ENCODE measurements around the gene STAMBPL1. TPM values are rescaled to one million over a fixed set of nuclear protein-coding genes. Genes with fewer than 3 reads are reported as not detected.

STAMBPL1 gene
- total and polyA plus RNA-seq, 4 donors, result 8.4 to 23.9 (median 10.3) TPM

GRCh38 chr10:88853155-88853881 is 26.7 kb upstream of the STAMBPL1 start:
- Histone ChIP-seq H3K36me3 (ENCODE audit: control insufficient read depth, insufficient read depth, low read length) (no peaks in the 10 kb centered on the region), H3K9me3 (ENCODE audit: control insufficient read depth, insufficient read depth, low read length) (no peaks in the 10 kb centered on the region), H3K4me3 (ENCODE audit: low read depth, low read length) (no peak overlapping the region), H3K27ac (ENCODE audit: low read depth, low read length) (no peak overlapping the region), H3K27me3 (ENCODE audit: control insufficient read depth, insufficient read depth, low read length) (no peaks in the 10 kb centered on the region), H3K4me1 (ENCODE audit: control insufficient read depth, insufficient read depth, low read length) (no peaks in the 10 kb centered on the region)
- no peak for DNase-seq (ENCODE audit: low read depth in 4 of 6, low spot score in 6 of 6)
- WGBS (ENCODE audit: insufficient coverage), result 80% methylated on average over 2 of the region's 4 CpGs

GRCh38 chr10:88854684-88855083 is 25.4 kb upstream of the STAMBPL1 start:
- no peak overlapping the region for H3K4me3 ChIP-seq (ENCODE audit: low read depth, low read length)
- 78% methylated on average over 3 of the region's 3 CpGs for WGBS (ENCODE audit: insufficient coverage)

DNA sequence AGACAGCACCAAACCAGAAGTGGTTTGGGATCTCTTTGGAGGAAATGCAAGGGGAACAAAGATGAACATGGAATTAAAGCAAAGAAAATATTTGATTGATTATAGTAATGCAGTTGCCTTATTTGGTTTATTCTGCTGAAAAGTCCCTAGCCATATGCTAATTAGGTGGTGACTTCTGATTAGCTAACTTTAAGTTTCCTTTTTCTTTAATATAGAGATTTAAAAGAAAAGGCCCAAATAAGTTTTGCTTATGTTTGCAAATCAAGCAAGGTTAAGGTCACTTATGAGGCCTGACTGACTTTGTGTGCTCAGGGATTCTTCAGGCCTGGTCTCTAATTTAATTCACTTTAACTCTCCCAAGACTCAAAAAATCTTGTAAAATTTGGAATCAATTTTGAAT is 22.2 kb upstream of the STAMBPL1 start:
- H3K27me3 ChIP-seq (ENCODE audit: control insufficient read depth, insufficient read depth, low read length), result no peaks in the 10 kb centered on the region
- H3K36me3 ChIP-seq (ENCODE audit: control insufficient read depth, insufficient read depth, low read length), result no peaks in the 10 kb centered on the region
- H3K27ac ChIP-seq (ENCODE audit: low read depth, low read length), result no peak overlapping the region
- H3K4me1 ChIP-seq (ENCODE audit: control insufficient read depth, insufficient read depth, low read length), result no peaks in the 10 kb centered on the region
- no peaks in the 10 kb centered on the region for H3K9me3 ChIP-seq (ENCODE audit: control insufficient read depth, insufficient read depth, low read length)
- DNase-seq (ENCODE audit: low read depth in 4 of 6, low spot score in 6 of 6), result no peak
- H3K4me3 ChIP-seq (ENCODE audit: low read depth, low read length), result no peak overlapping the region

More at GRCh38 chr10:88854684-88855083, 25.4 kb upstream of the STAMBPL1 start:
- Histone ChIP-seq H3K27ac (ENCODE audit: low read depth, low read length) (no peak overlapping the region), H3K36me3 (ENCODE audit: control insufficient read depth, insufficient read depth, low read length) (no peaks in the 10 kb centered on the region), H3K9me3 (ENCODE audit: control insufficient read depth, insufficient read depth, low read length) (no peaks in the 10 kb centered on the region), H3K4me1 (ENCODE audit: control insufficient read depth, insufficient read depth, low read length) (no peaks in the 10 kb centered on the region), H3K27me3 (ENCODE audit: control insufficient read depth, insufficient read depth, low read length) (no peaks in the 10 kb centered on the region)
- DNase-seq (ENCODE audit: low read depth in 4 of 6, low spot score in 6 of 6), result no peak

- H3K27ac ChIP-seq (ENCODE audit: low read depth, low read length), result no peak overlapping the region
- no peaks in the 10 kb centered on the region for H3K27me3 ChIP-seq (ENCODE audit: control insufficient read depth, insufficient read depth, low read length)
- no CpG with 5 or more reads among the region's 2 CpGs for WGBS (ENCODE audit: insufficient coverage)
Measured at GRCh38 chr10:88858491-88858890, 21.6 kb upstream of the STAMBPL1 start.

GRCh38 chr10:88861036-88861435 is 19.0 kb upstream of the STAMBPL1 start:
- Histone ChIP-seq H3K4me1 (ENCODE audit: control insufficient read depth, insufficient read depth, low read length) (no peaks in the 10 kb centered on the region), H3K36me3 (ENCODE audit: control insufficient read depth, insufficient read depth, low read length) (no peaks in the 10 kb centered on the region), H3K9me3 (ENCODE audit: control insufficient read depth, insufficient read depth, low read length) (no peaks in the 10 kb centered on the region), H3K27ac (ENCODE audit: low read depth, low read length) (no peak overlapping the region), H3K4me3 (ENCODE audit: low read depth, low read length) (no peak overlapping the region), H3K27me3 (ENCODE audit: control insufficient read depth, insufficient read depth, low read length) (no peaks in the 10 kb centered on the region)
- no CpG with 5 or more reads among the region's 1 CpG for WGBS (ENCODE audit: insufficient coverage)
- DNase-seq (ENCODE audit: low read depth in 4 of 6, low spot score in 6 of 6), result no peak

More at GRCh38 chr10:88858491-88858890, 21.6 kb upstream of the STAMBPL1 start:
- no peaks in the 10 kb centered on the region for H3K9me3 ChIP-seq (ENCODE audit: control insufficient read depth, insufficient read depth, low read length)
- no peaks in the 10 kb centered on the region for H3K36me3 ChIP-seq (ENCODE audit: control insufficient read depth, insufficient read depth, low read length)
- no peak overlapping the region for H3K4me3 ChIP-seq (ENCODE audit: low read depth, low read length)
- no peaks in the 10 kb centered on the region for H3K4me1 ChIP-seq (ENCODE audit: control insufficient read depth, insufficient read depth, low read length)
- no peak for DNase-seq (ENCODE audit: low read depth in 4 of 6, low spot score in 6 of 6)

DNA sequence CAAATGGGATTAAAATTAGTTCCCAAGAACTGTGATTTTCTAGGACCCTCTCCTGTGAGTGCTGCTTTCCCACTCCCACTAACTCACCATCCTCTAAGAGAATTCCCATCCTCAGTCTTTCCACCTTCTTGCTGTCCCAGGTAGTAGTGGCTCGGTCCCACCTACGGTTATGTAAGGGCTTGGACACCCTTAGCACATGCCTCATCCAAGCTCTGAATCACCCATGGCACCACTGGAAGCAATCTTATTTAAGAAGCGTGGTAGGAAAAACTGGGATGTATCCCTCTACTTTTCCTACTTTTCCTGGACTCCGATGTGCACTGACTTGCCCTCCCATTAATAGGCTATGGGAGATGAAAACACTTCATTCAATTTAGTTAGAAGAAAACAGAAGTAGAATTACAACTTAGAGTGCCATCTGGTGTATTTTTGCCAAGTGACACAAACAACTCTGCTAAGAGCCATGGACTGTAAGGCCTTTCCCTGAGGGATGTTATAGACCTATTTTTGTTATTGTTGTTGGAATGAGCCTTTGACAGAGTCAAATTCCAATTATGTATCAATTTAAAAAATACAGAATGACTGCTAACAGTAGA is 14.7 kb upstream of the STAMBPL1 start:
- DNase-seq (ENCODE audit: low read depth in 4 of 6, low spot score in 6 of 6), result peak in 2 of 6 donors; percentile 23 to 37
- no CpG with 5 or more reads among the region's 4 CpGs for WGBS (ENCODE audit: insufficient coverage)

DNA sequence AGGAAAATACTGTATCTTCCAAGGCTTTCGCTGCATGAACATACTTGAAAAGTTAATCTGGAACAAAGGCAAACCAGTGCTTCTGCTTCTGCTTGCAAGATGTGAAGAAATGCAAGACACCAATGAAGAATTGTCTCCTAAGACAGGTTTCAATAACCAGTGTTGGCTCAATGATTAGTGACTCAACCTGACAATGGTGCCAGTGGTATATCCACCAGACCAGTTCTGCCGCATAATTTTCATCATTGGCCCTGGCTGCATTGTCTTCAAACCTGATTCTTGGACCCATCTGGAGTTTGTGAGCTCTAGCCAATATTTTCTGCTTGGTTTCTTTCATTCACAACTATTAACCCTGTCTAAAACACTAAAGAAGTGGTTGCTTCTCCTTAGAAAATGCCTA is 13.6 kb upstream of the STAMBPL1 start:
- H3K9me3 ChIP-seq (ENCODE audit: control insufficient read depth, insufficient read depth, low read length), result no peaks in the 10 kb centered on the region
- DNase-seq (ENCODE audit: low read depth in 4 of 6, low spot score in 6 of 6), result no peak
- H3K27me3 ChIP-seq (ENCODE audit: control insufficient read depth, insufficient read depth, low read length), result no peaks in the 10 kb centered on the region
- no peaks in the 10 kb centered on the region for H3K36me3 ChIP-seq (ENCODE audit: control insufficient read depth, insufficient read depth, low read length)
- no peak overlapping the region for H3K27ac ChIP-seq (ENCODE audit: low read depth, low read length)
- WGBS (ENCODE audit: insufficient coverage), result 78% methylated on average over 2 of the region's 2 CpGs
- H3K4me1 ChIP-seq (ENCODE audit: control insufficient read depth, insufficient read depth, low read length), result no peaks in the 10 kb centered on the region
- no peak overlapping the region for H3K4me3 ChIP-seq (ENCODE audit: low read depth, low read length)

More for the DNA sequence above, 14.7 kb upstream of the STAMBPL1 start:
- no peak overlapping the region for H3K4me3 ChIP-seq (ENCODE audit: low read depth, low read length)
- no peaks in the 10 kb centered on the region for H3K4me1 ChIP-seq (ENCODE audit: control insufficient read depth, insufficient read depth, low read length)
- H3K27ac ChIP-seq (ENCODE audit: low read depth, low read length), result no peak overlapping the region
- H3K27me3 ChIP-seq (ENCODE audit: control insufficient read depth, insufficient read depth, low read length), result no peaks in the 10 kb centered on the region
- H3K9me3 ChIP-seq (ENCODE audit: control insufficient read depth, insufficient read depth, low read length), result no peaks in the 10 kb centered on the region
- H3K36me3 ChIP-seq (ENCODE audit: control insufficient read depth, insufficient read depth, low read length), result no peaks in the 10 kb centered on the region

- Histone ChIP-seq H3K36me3 (ENCODE audit: control insufficient read depth, insufficient read depth, low read length) (no peaks in the 10 kb centered on the region), H3K4me3 (ENCODE audit: low read depth, low read length) (no peak overlapping the region), H3K27me3 (ENCODE audit: control insufficient read depth, insufficient read depth, low read length) (no peaks in the 10 kb centered on the region), H3K4me1 (ENCODE audit: control insufficient read depth, insufficient read depth, low read length) (no peaks in the 10 kb centered on the region), H3K9me3 (ENCODE audit: control insufficient read depth, insufficient read depth, low read length) (no peaks in the 10 kb centered on the region), H3K27ac (ENCODE audit: low read depth, low read length) (no peak overlapping the region)
- DNase-seq (ENCODE audit: low read depth in 4 of 6, low spot score in 6 of 6), result no peak
Measured at GRCh38 chr10:88870089-88870488, 10.0 kb upstream of the STAMBPL1 start.

GRCh38 chr10:88873757-88874156 is 6.3 kb upstream of the STAMBPL1 start:
- no peaks in the 10 kb centered on the region for H3K36me3 ChIP-seq (ENCODE audit: control insufficient read depth, insufficient read depth, low read length)
- no peak overlapping the region for H3K27ac ChIP-seq (ENCODE audit: low read depth, low read length)

GRCh38 chr10:88874281-88874680 is 5.8 kb upstream of the STAMBPL1 start:
- WGBS (ENCODE audit: insufficient coverage), result no CpG with 5 or more reads among the region's 2 CpGs
- Histone ChIP-seq H3K27me3 (ENCODE audit: control insufficient read depth, insufficient read depth, low read length) (no peaks in the 10 kb centered on the region), H3K4me3 (ENCODE audit: low read depth, low read length) (no peak overlapping the region), H3K4me1 (ENCODE audit: control insufficient read depth, insufficient read depth, low read length) (no peaks in the 10 kb centered on the region), H3K9me3 (ENCODE audit: control insufficient read depth, insufficient read depth, low read length) (no peaks in the 10 kb centered on the region), H3K36me3 (ENCODE audit: control insufficient read depth, insufficient read depth, low read length) (no peaks in the 10 kb centered on the region), H3K27ac (ENCODE audit: low read depth, low read length) (no peak overlapping the region)
- DNase-seq (ENCODE audit: low read depth in 4 of 6, low spot score in 6 of 6), result no peak

More at GRCh38 chr10:88873757-88874156, 6.3 kb upstream of the STAMBPL1 start:
- Histone ChIP-seq H3K4me3 (ENCODE audit: low read depth, low read length) (no peak overlapping the region), H3K4me1 (ENCODE audit: control insufficient read depth, insufficient read depth, low read length) (no peaks in the 10 kb centered on the region), H3K9me3 (ENCODE audit: control insufficient read depth, insufficient read depth, low read length) (no peaks in the 10 kb centered on the region), H3K27me3 (ENCODE audit: control insufficient read depth, insufficient read depth, low read length) (no peaks in the 10 kb centered on the region)
- no peak for DNase-seq (ENCODE audit: low read depth in 4 of 6, low spot score in 6 of 6)
- WGBS (ENCODE audit: insufficient coverage), result no CpG with 5 or more reads among the region's 2 CpGs

All from spinal cord (tissue), 10 donors.